Nephron (organoid): ENCODE data around the gene TNN.

Experiments used
- H3K27ac Mint-ChIP-seq, 3 experiments: 2 replicates each; pipeline ENCODE4 v1.8.0; 2020; ENCODE audit warnings: mixed read lengths in 3 of 3, mild to moderate bottlenecking in 2 of 3, moderate library complexity in 1 of 3
- H3K27me3 Mint-ChIP-seq: 2 replicates; pipeline ENCODE4 v1.8.0; 2021; ENCODE audit warnings: low read depth, mild to moderate bottlenecking, moderate library complexity, mixed read lengths
- H3K36me3 Mint-ChIP-seq: 2 replicates; pipeline ENCODE4 v1.8.0; 2020; ENCODE audit warnings: low read depth, mixed read lengths
- H3K4me1 Mint-ChIP-seq: 2 replicates; pipeline ENCODE4 v1.8.0; 2020; ENCODE audit warnings: mixed read lengths
- H3K4me3 Mint-ChIP-seq, 3 experiments: 2 replicates each; pipeline ENCODE4 v1.8.0; 2020; ENCODE audit warnings: mild to moderate bottlenecking in 3 of 3, mixed read lengths in 3 of 3, moderate library complexity in 2 of 3
- H3K9me3 Mint-ChIP-seq: 2 replicates; pipeline ENCODE4 v1.8.0; 2020; ENCODE audit warnings: mixed read lengths
- CTCF ChIP-seq, 3 experiments: fragments of 200-600 bp; sonication (generic); IDR thresholded peaks; one replicate each; pipeline ENCODE4 v1.5.0; 2021; ENCODE audit warnings: antibody characterized with exemption in 3 of 3; ENCODE audit not compliant: unreplicated experiment in 3 of 3

Gene TNN

GRCh38 chr1:175129997-175130648 is 62.5 kb downstream of the TNN start:
- peak overlapping the region in 2 of 3 experiments; percentile 29 for H3K27ac Mint-ChIP-seq
- TF ChIP-seq CTCF (IDR thresholded peaks at IDR 0.05; ENCODE audit: unreplicated experiment in 3 of 3) = no peak

GRCh38 chr1:175130649-175131045 is 63.0 kb downstream of the TNN start:
- peaks cover 2% of the 10 kb centered on the region for H3K27me3 Mint-ChIP-seq
- no peaks in the 10 kb centered on the region for H3K9me3 Mint-ChIP-seq
- no peak overlapping the region for H3K4me3 Mint-ChIP-seq

More at GRCh38 chr1:175129997-175130648, 62.5 kb downstream of the TNN start:
- no peak overlapping the region for H3K4me3 Mint-ChIP-seq
- H3K4me1 Mint-ChIP-seq = peaks cover 6% of the 10 kb centered on the region
- no peaks in the 10 kb centered on the region for H3K36me3 Mint-ChIP-seq
- H3K27me3 Mint-ChIP-seq = no peaks in the 10 kb centered on the region
- no peaks in the 10 kb centered on the region for H3K9me3 Mint-ChIP-seq

GRCh38 chr1:175131095-175131494 is 63.5 kb downstream of the TNN start:
- peaks cover 5% of the 10 kb centered on the region for H3K4me1 Mint-ChIP-seq
- no peak overlapping the region for H3K4me3 Mint-ChIP-seq
- H3K9me3 Mint-ChIP-seq = no peaks in the 10 kb centered on the region
- no peak for TF ChIP-seq CTCF (IDR thresholded peaks at IDR 0.05; ENCODE audit: unreplicated experiment in 3 of 3)
- H3K36me3 Mint-ChIP-seq = no peaks in the 10 kb centered on the region
- H3K27me3 Mint-ChIP-seq = peaks cover 7% of the 10 kb centered on the region
- H3K27ac Mint-ChIP-seq = no peak overlapping the region

More at GRCh38 chr1:175130649-175131045, 63.0 kb downstream of the TNN start:
- no peak for TF ChIP-seq CTCF (IDR thresholded peaks at IDR 0.05; ENCODE audit: unreplicated experiment in 3 of 3)
- Mint-ChIP-seq H3K36me3 (no peaks in the 10 kb centered on the region), H3K27ac (no peak overlapping the region), H3K4me1 (peaks cover 5% of the 10 kb centered on the region)

GRCh38 chr1:175132436-175132835 is 64.8 kb downstream of the TNN start:
- no peak for TF ChIP-seq CTCF (IDR thresholded peaks at IDR 0.05; ENCODE audit: unreplicated experiment in 3 of 3)
- peaks cover 5% of the 10 kb centered on the region for H3K4me1 Mint-ChIP-seq
- H3K36me3 Mint-ChIP-seq = no peaks in the 10 kb centered on the region
- no peaks in the 10 kb centered on the region for H3K9me3 Mint-ChIP-seq
- H3K27ac Mint-ChIP-seq = no peak overlapping the region
- H3K4me3 Mint-ChIP-seq = no peak overlapping the region
- H3K27me3 Mint-ChIP-seq = peaks cover 9% of the 10 kb centered on the region

- Mint-ChIP-seq H3K36me3 (no peaks in the 10 kb centered on the region), H3K27me3 (peaks cover 9% of the 10 kb centered on the region), H3K9me3 (no peaks in the 10 kb centered on the region), H3K4me3 (no peak overlapping the region), H3K4me1 (peaks cover 5% of the 10 kb centered on the region), H3K27ac (no peak overlapping the region)
- no peak for TF ChIP-seq CTCF (IDR thresholded peaks at IDR 0.05; ENCODE audit: unreplicated experiment in 3 of 3)
Observed at GRCh38 chr1:175133673-175134435, 66.2 kb downstream of the TNN start.
